GM19395 (cell line): ENCODE results near the gene CYP4F2.
"Not testable (repeated sequence)": the region's sequence is repeated elsewhere in the genome, so short reads cannot be mapped to it uniquely, and the experiment has no call there.

Experiments used
- ATAC-seq: cut with Tn5 transposase; IDR thresholded peaks from one replicate; pipeline ENCODE4 v1.9.1; 2021; ENCODE audit warnings: mild to moderate bottlenecking, moderate library complexity; ENCODE audit not compliant: unreplicated experiment

The CYP4F2 gene

GRCh38 chr19:15900504-15900903 lies 2.6 kb upstream of the CYP4F2 start:
- no peak for ATAC-seq

- not testable (repeated sequence) for ATAC-seq
Measured at GRCh38 chr19:15900032-15900431, 2.2 kb upstream of the CYP4F2 start.

- ATAC-seq = not testable (repeated sequence)
Measured at GRCh38 chr19:15899561-15899960, 1.7 kb upstream of the CYP4F2 start.

GRCh38 chr19:15897026-15897737 lies 692 bp downstream of the CYP4F2 start:
- no peak for ATAC-seq

- no peak for ATAC-seq
Measured at GRCh38 chr19:15895876-15896430, 1.9 kb downstream of the CYP4F2 start.

- ATAC-seq = no peak
Measured at GRCh38 chr19:15894359-15894758, 3.5 kb downstream of the CYP4F2 start.

GRCh38 chr19:15893477-15893876 lies 4.4 kb downstream of the CYP4F2 start:
- ATAC-seq = no peak

GRCh38 chr19:15892012-15892411 lies 5.9 kb downstream of the CYP4F2 start:
- no peak for ATAC-seq

GRCh38 chr19:15891434-15891833 lies 6.4 kb downstream of the CYP4F2 start:
- no peak for ATAC-seq

- ATAC-seq = not testable (repeated sequence)
Measured at GRCh38 chr19:15889339-15889738, 8.5 kb downstream of the CYP4F2 start.

- ATAC-seq = no peak
Measured at GRCh38 chr19:15885919-15886318, 12.0 kb downstream of the CYP4F2 start.

GRCh38 chr19:15885167-15885566 lies 12.7 kb downstream of the CYP4F2 start:
- ATAC-seq = no peak

GRCh38 chr19:15883329-15883728 lies 14.5 kb downstream of the CYP4F2 start:
- ATAC-seq = not testable (repeated sequence)

- ATAC-seq = no peak
Measured at GRCh38 chr19:15874821-15875474, 22.9 kb downstream of the CYP4F2 start.

GRCh38 chr19:15873771-15874170 lies 24.1 kb downstream of the CYP4F2 start:
- ATAC-seq = not testable (repeated sequence)

- no peak for ATAC-seq
Measured at GRCh38 chr19:15871570-15871969, 26.3 kb downstream of the CYP4F2 start.

- no peak for ATAC-seq
Measured at GRCh38 chr19:15869873-15870272, 28.0 kb downstream of the CYP4F2 start.

GRCh38 chr19:15869109-15869555 lies 28.7 kb downstream of the CYP4F2 start:
- no peak for ATAC-seq

GRCh38 chr19:15866636-15867035 lies 31.2 kb downstream of the CYP4F2 start:
- ATAC-seq = no peak

GRCh38 chr19:15864824-15865223 lies 33.0 kb downstream of the CYP4F2 start:
- ATAC-seq = no peak

GRCh38 chr19:15863272-15863671 lies 34.6 kb downstream of the CYP4F2 start:
- ATAC-seq = no peak

- no peak for ATAC-seq
Measured at GRCh38 chr19:15862444-15862843, 35.4 kb downstream of the CYP4F2 start.
